Adrenal gland (tissue), 5 donors: ENCODE measurements around the gene RAP1GAP2.

Experiments
- POLR2A ChIP-seq, 2 donors: fragments of 450-650 bp; IDR thresholded peaks; one replicate each; pipeline ENCODE4 v1.6.1; 2017; ENCODE audit warnings: antibody characterized with exemption in 2 of 2, mild to moderate bottlenecking in 2 of 2, moderate library complexity in 1 of 2
- TF ChIP-seq, protein P1 (sequence below), 6 experiments: fragments of 450-650 bp in 4 of 6; fragments of 200-600 bp in 2 of 6; sonication (generic) in 1 of 6; IDR thresholded peaks; 1 replicate in 5 of 6; 2 replicates in 1 of 6; pipeline versions ENCODE4 v1.5.1 to v1.8.0; 2016 to 2021; ENCODE audit warnings: antibody characterized with exemption in 6 of 6, mild to moderate bottlenecking in 2 of 6, moderate library complexity in 1 of 6
- donor health status: DM: no; HTN: no; CAD: no.

- TF ChIP-seq, protein P1, sequence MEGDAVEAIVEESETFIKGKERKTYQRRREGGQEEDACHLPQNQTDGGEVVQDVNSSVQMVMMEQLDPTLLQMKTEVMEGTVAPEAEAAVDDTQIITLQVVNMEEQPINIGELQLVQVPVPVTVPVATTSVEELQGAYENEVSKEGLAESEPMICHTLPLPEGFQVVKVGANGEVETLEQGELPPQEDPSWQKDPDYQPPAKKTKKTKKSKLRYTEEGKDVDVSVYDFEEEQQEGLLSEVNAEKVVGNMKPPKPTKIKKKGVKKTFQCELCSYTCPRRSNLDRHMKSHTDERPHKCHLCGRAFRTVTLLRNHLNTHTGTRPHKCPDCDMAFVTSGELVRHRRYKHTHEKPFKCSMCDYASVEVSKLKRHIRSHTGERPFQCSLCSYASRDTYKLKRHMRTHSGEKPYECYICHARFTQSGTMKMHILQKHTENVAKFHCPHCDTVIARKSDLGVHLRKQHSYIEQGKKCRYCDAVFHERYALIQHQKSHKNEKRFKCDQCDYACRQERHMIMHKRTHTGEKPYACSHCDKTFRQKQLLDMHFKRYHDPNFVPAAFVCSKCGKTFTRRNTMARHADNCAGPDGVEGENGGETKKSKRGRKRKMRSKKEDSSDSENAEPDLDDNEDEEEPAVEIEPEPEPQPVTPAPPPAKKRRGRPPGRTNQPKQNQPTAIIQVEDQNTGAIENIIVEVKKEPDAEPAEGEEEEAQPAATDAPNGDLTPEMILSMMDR (IDR thresholded peaks at IDR 0.05) = no peak
- TF ChIP-seq POLR2A (IDR thresholded peaks at IDR 0.05) = no peak
Observed at GRCh38 chr17:2860883-2861282, 64.6 kb downstream of the RAP1GAP2 start.
